ENCODE results near the gene SUSD4. TPM values are rescaled to one million over a fixed set of nuclear protein-coding genes. Genes with fewer than 3 reads are reported as not detected.

Gene SUSD4
- total RNA-seq, 1 donor from 2014 or later, result 18.5 TPM

DNA sequence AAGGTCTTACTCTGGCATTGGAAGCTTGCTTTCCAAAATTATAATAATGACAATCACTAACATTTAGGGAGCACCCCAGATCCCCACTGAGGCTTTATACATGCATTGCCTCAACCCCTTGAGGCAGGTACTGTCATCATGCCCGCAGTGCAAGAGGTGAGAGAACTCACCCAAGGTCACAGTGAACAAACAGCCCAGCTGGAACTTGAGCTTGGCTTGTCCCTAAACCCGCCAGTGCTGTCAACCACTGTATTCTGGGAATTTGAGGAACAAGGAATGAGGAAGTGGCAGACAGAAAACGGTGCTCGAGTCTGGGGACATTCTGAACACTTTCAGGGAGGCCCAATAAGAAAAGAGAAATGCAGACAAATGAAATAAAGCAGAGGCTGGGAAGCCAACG, 186.3 kb downstream of the SUSD4 start:
- no peak overlapping the region for H3K27ac Mint-ChIP-seq (ENCODE audit: unreplicated experiment)
- H3K36me3 Mint-ChIP-seq (ENCODE audit: low read depth, unreplicated experiment), result no peaks in the 10 kb centered on the region
- no peak for TF ChIP-seq CTCF (IDR thresholded peaks at IDR 0.05; ENCODE audit: unreplicated experiment)
- H3K27me3 Mint-ChIP-seq (ENCODE audit: unreplicated experiment), result no peaks in the 10 kb centered on the region
- H3K9me3 Mint-ChIP-seq (ENCODE audit: unreplicated experiment), result no peaks in the 10 kb centered on the region
- peaks cover 14% of the 10 kb centered on the region for H3K4me1 Mint-ChIP-seq (ENCODE audit: unreplicated experiment)
- no peak for DNase-seq (ENCODE audit: low spot score)
- no peak overlapping the region for H3K4me3 Mint-ChIP-seq (ENCODE audit: unreplicated experiment)

- Mint-ChIP-seq H3K9me3 (ENCODE audit: unreplicated experiment) (no peaks in the 10 kb centered on the region), H3K4me3 (ENCODE audit: unreplicated experiment) (no peak overlapping the region), H3K27ac (ENCODE audit: unreplicated experiment) (no peak overlapping the region), H3K4me1 (ENCODE audit: unreplicated experiment) (peaks cover 14% of the 10 kb centered on the region), H3K36me3 (ENCODE audit: low read depth, unreplicated experiment) (no peaks in the 10 kb centered on the region), H3K27me3 (ENCODE audit: unreplicated experiment) (no peaks in the 10 kb centered on the region)
- TF ChIP-seq CTCF (IDR thresholded peaks at IDR 0.05; ENCODE audit: unreplicated experiment), result no peak
- no peak for DNase-seq (ENCODE audit: low spot score)
Measured at GRCh38 chr1:223176437-223176836, 187.5 kb downstream of the SUSD4 start.

GRCh38 chr1:223175633-223176032, 188.3 kb downstream of the SUSD4 start:
- TF ChIP-seq CTCF (IDR thresholded peaks at IDR 0.05; ENCODE audit: unreplicated experiment), result no peak
- no peaks in the 10 kb centered on the region for H3K27me3 Mint-ChIP-seq (ENCODE audit: unreplicated experiment)
- H3K36me3 Mint-ChIP-seq (ENCODE audit: low read depth, unreplicated experiment), result no peaks in the 10 kb centered on the region
- no peak for DNase-seq (ENCODE audit: low spot score)
- H3K9me3 Mint-ChIP-seq (ENCODE audit: unreplicated experiment), result no peaks in the 10 kb centered on the region
- peaks cover 11% of the 10 kb centered on the region for H3K4me1 Mint-ChIP-seq (ENCODE audit: unreplicated experiment)
- no peak overlapping the region for H3K4me3 Mint-ChIP-seq (ENCODE audit: unreplicated experiment)
- no peak overlapping the region for H3K27ac Mint-ChIP-seq (ENCODE audit: unreplicated experiment)

GRCh38 chr1:223175032-223175431, 188.9 kb downstream of the SUSD4 start:
- peak; percentile 12 for DNase-seq (ENCODE audit: low spot score)
- no peak overlapping the region for H3K27ac Mint-ChIP-seq (ENCODE audit: unreplicated experiment)
- no peaks in the 10 kb centered on the region for H3K27me3 Mint-ChIP-seq (ENCODE audit: unreplicated experiment)
- no peak overlapping the region for H3K4me3 Mint-ChIP-seq (ENCODE audit: unreplicated experiment)
- H3K9me3 Mint-ChIP-seq (ENCODE audit: unreplicated experiment), result no peaks in the 10 kb centered on the region
- no peak for TF ChIP-seq CTCF (IDR thresholded peaks at IDR 0.05; ENCODE audit: unreplicated experiment)
- peaks cover 7% of the 10 kb centered on the region for H3K4me1 Mint-ChIP-seq (ENCODE audit: unreplicated experiment)
- H3K36me3 Mint-ChIP-seq (ENCODE audit: low read depth, unreplicated experiment), result no peaks in the 10 kb centered on the region

Other genes with a start within 250 kb of the SUSD4 start
- 0.77 TPM for gene TLR5, start 220.9 kb downstream of the SUSD4 start, total RNA-seq (ENCODE audit: unreplicated experiment)
- gene CCDC185, start 29.2 kb upstream of the SUSD4 start, total RNA-seq (ENCODE audit: unreplicated experiment), result not detected

Data from endothelial cell (in vitro differentiated cells).